ENCODE results near the gene AIRE. TPM values are rescaled to one million over a fixed set of nuclear protein-coding genes. Genes with fewer than 3 reads are reported as not detected.

Gene AIRE
- total and polyA plus RNA-seq, 7 donors: 0.01 to 0.19 (median 0.11) TPM; not detected in 3

GRCh38 chr21:44253832-44254710, 31.6 kb upstream of the AIRE start:
- no peak for TF ChIP-seq CTCF (IDR thresholded peaks at IDR 0.05)
- Histone ChIP-seq H3K27me3 (ENCODE audit: insufficient read depth in 3 of 3, low read length in 2 of 3) (peaks cover 0 to 6% (median 5%) of the 10 kb centered on the region in 3 donors), H3K36me3 (ENCODE audit: insufficient read depth in 1 of 2, low read depth in 1 of 2) (no peaks in the 10 kb centered on the region), H3K9me3 (no peaks in the 10 kb centered on the region), H3K27ac (no peak overlapping the region), H3K4me1 (no peaks in the 10 kb centered on the region), H3K4me3 (no peak overlapping the region)
- intact Hi-C loops (cut with DNase I): no loop called here
- 69 to 76% (median 76%) methylated on average over 27 to 29 of the region's 29 CpGs for whole genome bisulfite sequencing, 3 donors
- DNase-seq (peak in 1 of 2 donors; percentile 39), ATAC-seq (no peak)

GRCh38 chr21:44255511-44255981, 30.1 kb upstream of the AIRE start:
- Histone ChIP-seq H3K4me3 (no peak overlapping the region), H3K36me3 (ENCODE audit: insufficient read depth in 1 of 2, low read depth in 1 of 2) (no peaks in the 10 kb centered on the region), H3K27me3 (ENCODE audit: insufficient read depth in 3 of 3, low read length in 2 of 3) (peaks cover 0 to 7% (median 6%) of the 10 kb centered on the region in 3 donors), H3K27ac (no peak overlapping the region), H3K4me1 (no peaks in the 10 kb centered on the region), H3K9me3 (no peaks in the 10 kb centered on the region)
- ATAC-seq (no peak), DNase-seq (peak in 1 of 2 donors; percentile 37)
- intact Hi-C loops (cut with DNase I): no loop called here
- 61 to 69% (median 62%) methylated on average over 11 of the region's 11 CpGs for WGBS, 3 donors
- TF ChIP-seq CTCF (IDR thresholded peaks at IDR 0.05): no peak

- Histone ChIP-seq H3K36me3 (ENCODE audit: insufficient read depth in 1 of 2, low read depth in 1 of 2) (no peaks in the 10 kb centered on the region), H3K4me3 (no peak overlapping the region), H3K27me3 (ENCODE audit: insufficient read depth in 3 of 3, low read length in 2 of 3) (peaks cover 0 to 8% (median 7%) of the 10 kb centered on the region in 3 donors), H3K9me3 (no peaks in the 10 kb centered on the region), H3K27ac (no peak overlapping the region), H3K4me1 (no peaks in the 10 kb centered on the region)
- peak in 1 of 2 donors; percentile 36 for DNase-seq
- intact Hi-C loops (cut with DNase I): no loop called here
- ATAC-seq: no peak
- 88 to 89% (median 88%) methylated on average over 34 of the region's 34 CpGs for WGBS, 3 donors
- no peak for TF ChIP-seq CTCF (IDR thresholded peaks at IDR 0.05)
Observed at GRCh38 chr21:44258056-44258725, 27.5 kb upstream of the AIRE start.

DNA sequence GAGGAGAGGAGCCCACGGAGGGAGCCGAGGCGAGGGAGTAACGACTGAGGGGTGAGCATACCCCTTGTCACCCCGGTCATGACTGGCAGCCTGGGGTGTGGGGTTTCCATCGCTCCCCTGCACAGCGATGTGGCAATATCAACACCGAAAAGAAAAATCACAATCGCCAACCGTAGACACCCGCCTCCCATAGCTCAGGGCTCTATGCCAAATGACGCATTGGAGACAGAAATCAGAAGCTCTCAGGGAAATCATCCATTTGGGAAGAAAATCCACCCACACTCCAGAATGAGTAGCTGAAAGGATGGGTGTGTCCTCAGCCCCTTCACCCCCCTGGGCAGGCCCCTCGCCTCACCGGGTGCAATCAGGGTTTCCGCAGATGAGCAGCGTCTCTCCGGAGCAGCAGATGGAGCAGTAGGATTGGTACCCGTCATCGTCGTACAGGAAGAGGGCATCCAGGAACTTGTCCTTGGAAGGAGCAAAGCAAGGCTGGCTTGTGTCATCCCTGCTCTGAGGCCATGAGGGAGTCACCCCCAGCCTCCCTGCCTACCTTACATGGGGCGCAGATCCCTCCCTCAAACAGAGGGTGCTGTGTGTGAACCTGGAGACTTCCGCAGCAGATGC, 26.5 kb upstream of the AIRE start:
- Histone ChIP-seq H3K36me3 (ENCODE audit: insufficient read depth in 1 of 2, low read depth in 1 of 2) (no peaks in the 10 kb centered on the region), H3K4me3 (no peak overlapping the region), H3K9me3 (no peaks in the 10 kb centered on the region), H3K27me3 (ENCODE audit: insufficient read depth in 3 of 3, low read length in 2 of 3) (peaks cover 0 to 11% (median 7%) of the 10 kb centered on the region in 3 donors), H3K4me1 (no peaks in the 10 kb centered on the region), H3K27ac (no peak overlapping the region)
- ATAC-seq: no peak
- WGBS, 3 donors: 74 to 82% (median 79%) methylated on average over 22 of the region's 22 CpGs
- intact Hi-C loops (cut with DNase I): no loop called here
- peak in 1 of 2 donors; percentile 15 for DNase-seq
- no peak for TF ChIP-seq CTCF (IDR thresholded peaks at IDR 0.05)

All from psoas muscle (tissue), 8 donors.